ENCODE data around the gene TRO. TPM values are rescaled to one million over a fixed set of nuclear protein-coding genes. Genes with fewer than 3 reads are reported as not detected.

Gene TRO, protein sequence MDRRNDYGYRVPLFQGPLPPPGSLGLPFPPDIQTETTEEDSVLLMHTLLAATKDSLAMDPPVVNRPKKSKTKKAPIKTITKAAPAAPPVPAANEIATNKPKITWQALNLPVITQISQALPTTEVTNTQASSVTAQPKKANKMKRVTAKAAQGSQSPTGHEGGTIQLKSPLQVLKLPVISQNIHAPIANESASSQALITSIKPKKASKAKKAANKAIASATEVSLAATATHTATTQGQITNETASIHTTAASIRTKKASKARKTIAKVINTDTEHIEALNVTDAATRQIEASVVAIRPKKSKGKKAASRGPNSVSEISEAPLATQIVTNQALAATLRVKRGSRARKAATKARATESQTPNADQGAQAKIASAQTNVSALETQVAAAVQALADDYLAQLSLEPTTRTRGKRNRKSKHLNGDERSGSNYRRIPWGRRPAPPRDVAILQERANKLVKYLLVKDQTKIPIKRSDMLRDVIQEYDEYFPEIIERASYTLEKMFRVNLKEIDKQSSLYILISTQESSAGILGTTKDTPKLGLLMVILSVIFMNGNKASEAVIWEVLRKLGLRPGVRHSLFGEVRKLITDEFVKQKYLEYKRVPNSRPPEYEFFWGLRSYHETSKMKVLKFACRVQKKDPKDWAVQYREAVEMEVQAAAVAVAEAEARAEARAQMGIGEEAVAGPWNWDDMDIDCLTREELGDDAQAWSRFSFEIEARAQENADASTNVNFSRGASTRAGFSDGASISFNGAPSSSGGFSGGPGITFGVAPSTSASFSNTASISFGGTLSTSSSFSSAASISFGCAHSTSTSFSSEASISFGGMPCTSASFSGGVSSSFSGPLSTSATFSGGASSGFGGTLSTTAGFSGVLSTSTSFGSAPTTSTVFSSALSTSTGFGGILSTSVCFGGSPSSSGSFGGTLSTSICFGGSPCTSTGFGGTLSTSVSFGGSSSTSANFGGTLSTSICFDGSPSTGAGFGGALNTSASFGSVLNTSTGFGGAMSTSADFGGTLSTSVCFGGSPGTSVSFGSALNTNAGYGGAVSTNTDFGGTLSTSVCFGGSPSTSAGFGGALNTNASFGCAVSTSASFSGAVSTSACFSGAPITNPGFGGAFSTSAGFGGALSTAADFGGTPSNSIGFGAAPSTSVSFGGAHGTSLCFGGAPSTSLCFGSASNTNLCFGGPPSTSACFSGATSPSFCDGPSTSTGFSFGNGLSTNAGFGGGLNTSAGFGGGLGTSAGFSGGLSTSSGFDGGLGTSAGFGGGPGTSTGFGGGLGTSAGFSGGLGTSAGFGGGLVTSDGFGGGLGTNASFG (N-terminal part only)
- total RNA-seq (2014; rRNA removed; shearing (Covaris generic)), result 10.6 and 18.7 TPM in 2 replicates

DNA sequence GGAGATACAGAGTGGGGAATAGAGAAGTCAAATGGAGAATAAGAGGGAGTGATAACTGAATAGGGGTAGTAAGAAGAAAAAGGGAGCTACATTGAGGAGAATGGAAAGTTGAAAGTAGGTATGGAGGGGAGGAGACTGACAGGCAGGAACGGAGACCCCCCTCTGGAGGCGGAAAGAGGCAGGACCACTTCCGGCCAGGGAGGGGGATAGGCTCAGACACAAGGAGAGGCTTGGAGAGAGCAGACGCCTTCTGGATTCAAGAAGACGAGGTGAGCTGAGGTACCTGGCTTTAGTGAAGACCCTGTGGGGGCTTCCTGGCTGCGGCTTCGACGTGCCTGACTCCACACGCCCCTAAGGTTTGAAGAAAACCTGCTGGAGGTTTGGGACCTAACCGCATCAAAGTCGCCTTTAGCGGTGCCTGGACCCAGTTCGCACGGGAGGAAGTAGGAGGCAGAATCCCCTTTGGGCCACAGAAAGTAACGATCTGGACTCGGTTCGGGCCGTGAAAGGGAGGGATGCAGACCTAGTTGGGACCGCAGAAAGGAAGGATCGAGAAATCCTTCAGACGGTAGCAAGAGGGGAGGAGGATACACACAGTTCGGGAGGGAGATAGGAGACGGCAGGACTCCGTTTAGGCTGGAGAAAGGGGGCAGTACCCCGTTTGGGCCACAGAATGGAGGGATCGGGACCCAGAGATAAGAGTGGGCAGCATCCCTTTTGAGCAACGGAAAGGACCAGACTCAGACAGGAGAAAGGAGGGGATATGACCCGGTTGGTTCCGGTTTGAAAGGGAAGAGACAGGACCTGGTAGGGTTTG lies at the start of gene TRO:
Gene TRO (plus strand): TSS at position 215 of the 817 bp plus-strand sequence. CDS start 1,423 bp downstream, outside the sequence.
- DNase-seq (ENCODE audit: low read depth), result peak; percentile 8

DNA sequence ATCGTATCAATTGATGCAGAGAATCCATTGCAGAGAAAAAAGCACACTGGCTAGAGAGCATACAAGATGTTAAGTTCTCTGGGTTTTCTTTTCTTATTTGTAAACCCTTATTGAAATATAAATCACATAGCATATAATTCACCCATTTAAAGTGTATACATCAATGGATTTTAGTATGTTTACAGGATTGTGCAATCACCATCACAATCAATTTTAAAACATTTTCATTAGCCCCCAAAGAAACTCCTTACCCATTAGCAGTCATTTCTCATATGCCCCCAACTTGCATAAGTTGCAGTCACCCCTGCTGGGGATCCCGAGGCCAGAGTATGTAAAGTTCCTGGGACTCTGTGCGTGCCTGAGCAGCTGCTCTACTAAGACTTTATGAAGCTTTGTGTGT lies 34.9 kb upstream of the TRO start:
- DNase-seq (ENCODE audit: low read depth), result no peak

DNA sequence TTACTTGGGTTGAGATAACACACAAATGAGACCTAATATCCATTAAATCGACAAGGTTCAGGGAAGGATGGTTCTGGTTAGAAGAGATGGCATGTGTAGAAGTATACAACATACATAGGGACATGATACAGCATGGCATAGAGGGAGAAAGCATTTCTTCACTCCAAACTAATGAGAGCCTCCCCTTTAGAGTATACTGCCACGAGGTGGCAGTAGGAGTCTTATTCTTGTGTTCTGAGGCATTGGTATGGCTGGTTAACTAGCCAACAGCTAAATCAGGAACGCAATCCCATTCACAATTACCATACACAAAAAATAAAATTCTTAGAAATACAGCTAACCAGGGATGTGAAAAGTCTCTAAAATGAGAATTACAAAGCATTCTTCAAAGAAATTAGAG lies 29.1 kb upstream of the TRO start:
- DNase-seq (ENCODE audit: low read depth), result peak; percentile 56

DNA sequence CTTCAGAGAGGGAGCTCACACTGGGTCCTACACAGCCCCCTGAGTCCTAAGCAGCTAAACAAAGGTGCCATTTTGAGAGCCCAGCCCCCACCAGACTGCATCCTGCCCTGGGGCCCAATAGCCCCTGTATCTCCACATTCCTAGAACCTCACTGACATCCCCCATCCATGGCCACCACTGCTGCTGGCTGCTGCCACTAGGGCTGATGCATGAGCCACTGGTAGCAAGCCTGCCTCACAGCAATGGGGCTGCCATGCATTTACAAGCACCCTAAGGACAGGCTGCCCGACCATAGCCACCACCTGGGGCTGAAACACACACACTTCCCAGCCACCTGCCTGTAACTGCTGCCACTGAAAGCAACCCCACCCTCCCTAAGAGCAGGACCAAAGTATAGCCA lies 26.5 kb upstream of the TRO start:
- no peak for DNase-seq (ENCODE audit: low read depth)

DNA sequence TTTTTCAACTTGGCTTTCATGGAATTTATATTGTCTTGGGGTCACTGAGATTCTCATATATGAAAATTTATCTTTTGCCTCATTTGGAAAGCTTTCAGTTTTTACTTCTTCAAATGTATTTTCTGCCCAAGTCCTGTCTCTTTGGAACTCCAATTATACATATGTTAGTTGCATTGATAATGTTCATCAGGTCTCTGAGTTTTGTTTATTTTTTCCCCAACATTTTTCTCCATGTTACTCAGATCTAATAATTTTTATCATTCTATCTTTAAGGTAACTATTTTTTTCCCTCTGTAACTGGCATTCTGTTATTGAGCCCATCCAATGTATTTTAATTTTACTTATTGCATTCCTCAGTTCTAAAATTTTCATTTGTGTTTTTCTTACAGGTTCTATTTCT lies 10.7 kb upstream of the TRO start:
- DNase-seq (ENCODE audit: low read depth), result no peak

DNA sequence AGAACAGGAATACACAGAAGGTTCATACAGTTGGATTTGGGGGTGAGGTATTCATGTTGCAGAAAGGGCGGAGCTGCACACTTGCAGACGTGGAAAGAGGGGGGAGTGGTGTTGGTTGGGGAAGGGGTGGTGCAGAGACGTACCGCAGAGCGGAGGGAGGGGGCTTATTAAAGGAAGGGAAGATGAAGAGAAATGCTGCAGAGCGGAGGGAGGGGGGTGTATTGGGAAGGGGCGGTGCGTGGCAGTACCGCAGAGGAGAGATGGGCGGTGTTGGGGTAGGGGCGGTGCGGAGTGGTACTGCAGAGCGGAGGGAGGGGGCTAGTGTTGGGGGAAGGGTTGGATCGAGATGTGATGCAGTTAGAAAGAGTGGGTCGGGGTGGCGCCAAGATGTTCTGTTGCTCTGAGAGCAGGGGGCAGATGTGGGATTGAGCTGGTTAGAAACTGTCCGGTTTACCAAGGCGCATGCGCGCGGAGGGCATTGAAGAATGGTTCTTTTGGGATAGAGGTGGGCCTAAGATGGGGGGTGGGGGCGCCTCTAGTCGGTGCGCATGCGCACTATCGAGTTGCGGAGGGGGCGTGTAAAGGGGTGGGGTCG lies 900 bp downstream of the TRO start:
- DNase-seq (ENCODE audit: low read depth), result peak; percentile 82

DNA sequence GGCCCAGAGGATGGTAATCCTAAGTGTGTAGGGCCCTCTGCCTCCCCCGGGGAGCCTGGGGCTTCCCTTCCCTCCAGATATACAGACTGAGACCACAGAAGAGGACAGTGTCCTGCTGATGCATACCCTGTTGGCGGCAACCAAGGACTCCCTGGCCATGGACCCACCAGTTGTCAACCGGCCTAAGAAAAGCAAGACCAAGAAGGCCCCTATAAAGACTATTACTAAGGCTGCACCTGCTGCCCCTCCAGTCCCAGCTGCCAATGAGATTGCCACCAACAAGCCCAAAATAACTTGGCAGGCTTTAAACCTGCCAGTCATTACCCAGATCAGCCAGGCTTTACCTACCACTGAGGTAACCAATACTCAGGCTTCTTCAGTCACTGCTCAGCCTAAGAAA lies 1.9 kb downstream of the TRO start:
- no peak for DNase-seq (ENCODE audit: low read depth)

DNA sequence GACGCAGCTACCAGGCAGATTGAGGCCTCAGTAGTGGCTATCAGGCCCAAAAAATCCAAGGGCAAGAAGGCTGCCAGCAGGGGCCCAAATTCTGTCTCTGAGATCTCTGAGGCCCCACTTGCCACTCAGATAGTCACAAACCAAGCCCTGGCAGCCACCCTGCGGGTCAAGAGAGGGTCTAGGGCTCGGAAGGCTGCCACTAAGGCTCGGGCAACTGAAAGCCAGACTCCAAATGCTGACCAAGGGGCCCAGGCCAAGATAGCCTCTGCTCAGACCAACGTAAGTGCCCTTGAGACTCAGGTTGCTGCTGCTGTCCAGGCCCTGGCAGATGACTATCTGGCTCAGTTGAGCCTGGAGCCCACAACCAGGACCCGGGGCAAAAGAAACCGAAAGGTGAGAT lies 2.8 kb downstream of the TRO start:
- no peak for DNase-seq (ENCODE audit: low read depth)

DNA sequence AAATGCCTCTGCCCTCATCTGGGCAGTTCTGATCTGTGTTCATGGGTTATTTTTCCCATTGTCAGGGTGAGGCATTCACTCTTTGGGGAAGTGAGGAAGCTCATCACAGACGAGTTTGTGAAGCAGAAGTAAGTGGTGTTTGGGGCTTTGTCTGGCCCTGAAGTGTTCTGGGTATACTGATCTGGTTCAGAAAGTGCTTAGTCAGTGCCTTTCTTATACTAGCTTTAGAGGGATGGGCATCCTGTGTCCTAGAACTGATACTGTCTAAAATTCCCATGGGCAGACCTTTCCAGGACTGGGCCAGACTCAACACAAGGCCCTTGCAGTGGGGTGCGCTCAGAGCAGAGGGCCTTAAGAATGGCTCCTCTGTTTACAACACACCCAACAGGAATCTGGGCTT lies 6.4 kb downstream of the TRO start:
- DNase-seq (ENCODE audit: low read depth), result no peak

DNA sequence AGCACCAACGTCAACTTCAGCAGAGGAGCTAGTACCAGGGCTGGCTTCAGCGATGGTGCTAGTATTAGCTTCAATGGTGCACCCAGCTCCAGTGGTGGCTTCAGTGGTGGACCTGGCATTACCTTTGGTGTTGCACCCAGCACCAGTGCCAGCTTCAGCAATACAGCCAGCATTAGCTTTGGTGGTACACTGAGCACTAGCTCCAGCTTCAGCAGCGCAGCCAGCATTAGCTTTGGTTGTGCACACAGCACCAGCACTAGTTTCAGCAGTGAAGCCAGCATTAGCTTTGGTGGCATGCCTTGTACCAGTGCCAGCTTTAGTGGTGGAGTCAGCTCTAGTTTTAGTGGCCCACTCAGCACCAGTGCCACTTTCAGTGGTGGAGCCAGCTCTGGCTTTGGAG lies 8.3 kb downstream of the TRO start:
- no peak for DNase-seq (ENCODE audit: low read depth)

DNA sequence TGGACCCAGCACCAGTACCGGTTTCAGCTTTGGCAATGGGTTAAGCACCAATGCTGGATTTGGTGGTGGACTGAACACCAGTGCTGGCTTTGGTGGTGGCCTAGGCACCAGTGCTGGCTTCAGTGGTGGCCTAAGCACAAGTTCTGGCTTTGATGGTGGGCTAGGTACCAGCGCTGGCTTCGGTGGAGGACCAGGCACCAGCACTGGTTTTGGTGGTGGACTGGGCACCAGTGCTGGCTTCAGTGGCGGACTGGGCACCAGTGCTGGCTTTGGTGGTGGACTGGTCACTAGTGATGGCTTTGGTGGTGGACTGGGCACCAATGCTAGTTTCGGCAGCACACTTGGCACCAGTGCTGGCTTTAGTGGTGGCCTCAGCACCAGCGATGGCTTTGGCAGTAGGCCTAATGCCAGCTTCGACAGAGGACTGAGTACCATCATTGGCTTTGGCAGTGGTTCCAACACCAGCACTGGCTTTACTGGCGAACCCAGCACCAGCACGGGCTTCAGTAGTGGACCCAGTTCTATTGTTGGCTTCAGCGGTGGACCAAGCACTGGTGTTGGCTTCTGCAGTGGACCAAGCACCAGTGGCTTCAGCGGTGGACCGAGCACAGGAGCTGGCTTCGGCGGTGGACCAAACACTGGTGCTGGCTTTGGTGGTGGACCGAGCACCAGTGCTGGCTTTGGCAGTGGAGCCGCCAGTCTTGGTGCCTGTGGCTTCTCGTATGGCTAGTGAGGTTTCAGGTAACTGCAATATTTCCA lies 9.8 kb downstream of the TRO start:
- DNase-seq (ENCODE audit: low read depth), result no peak

DNA sequence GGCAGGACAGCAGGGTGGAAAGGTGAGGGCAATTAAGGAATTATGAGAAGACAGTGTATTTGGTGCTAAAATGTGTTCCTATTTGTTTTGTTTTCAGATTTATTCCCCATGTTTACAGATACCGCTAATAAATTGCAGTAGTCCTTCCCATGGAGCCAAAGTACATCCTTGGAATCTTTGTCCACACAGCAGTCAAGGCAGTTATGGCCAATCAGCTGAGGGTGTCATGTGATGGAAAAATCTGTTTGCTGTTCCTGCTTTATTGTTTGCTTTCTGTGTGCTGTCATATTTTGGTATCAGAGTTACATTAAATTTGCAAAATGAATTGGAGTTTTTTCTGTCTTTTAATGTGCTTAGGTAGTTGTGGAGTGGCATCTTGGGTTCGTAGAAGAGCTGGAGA lies 10.5 kb downstream of the TRO start:
- no peak for DNase-seq (ENCODE audit: low read depth)

DNA sequence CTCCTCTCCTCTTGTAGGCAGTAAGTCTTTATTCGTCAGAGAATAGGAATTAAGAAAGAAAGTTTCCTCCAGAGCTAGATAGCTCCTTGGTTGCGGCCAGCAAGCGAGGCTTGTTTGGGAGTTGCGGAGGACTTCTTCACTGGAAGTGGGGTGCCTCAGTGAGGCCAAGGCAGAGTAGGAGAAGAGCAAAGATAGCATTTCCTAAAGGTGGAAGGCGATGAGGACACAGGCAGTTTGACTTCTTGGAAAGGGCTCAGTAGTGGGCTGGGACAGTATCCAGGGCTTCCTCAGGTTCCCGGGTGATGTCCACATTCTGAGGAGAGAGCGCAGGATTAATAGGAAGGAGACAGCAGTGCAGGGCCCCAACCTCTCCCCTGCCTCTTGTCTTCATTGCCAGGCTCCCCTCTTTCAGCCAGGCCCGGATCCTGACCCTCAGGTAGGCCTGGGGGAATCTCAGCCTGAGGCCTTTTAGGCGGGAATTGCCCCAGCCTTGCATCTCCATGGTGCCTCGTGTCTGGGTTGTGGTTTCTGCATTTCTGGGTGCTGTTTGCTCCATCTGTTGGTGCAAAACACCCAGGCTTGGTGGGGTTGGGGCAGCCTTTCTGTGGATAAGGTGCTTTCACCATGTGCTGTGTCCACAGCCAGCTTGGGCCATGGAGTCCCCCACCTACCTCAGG lies 12.7 kb downstream of the TRO start:
- DNase-seq (ENCODE audit: low read depth), result no peak

DNA sequence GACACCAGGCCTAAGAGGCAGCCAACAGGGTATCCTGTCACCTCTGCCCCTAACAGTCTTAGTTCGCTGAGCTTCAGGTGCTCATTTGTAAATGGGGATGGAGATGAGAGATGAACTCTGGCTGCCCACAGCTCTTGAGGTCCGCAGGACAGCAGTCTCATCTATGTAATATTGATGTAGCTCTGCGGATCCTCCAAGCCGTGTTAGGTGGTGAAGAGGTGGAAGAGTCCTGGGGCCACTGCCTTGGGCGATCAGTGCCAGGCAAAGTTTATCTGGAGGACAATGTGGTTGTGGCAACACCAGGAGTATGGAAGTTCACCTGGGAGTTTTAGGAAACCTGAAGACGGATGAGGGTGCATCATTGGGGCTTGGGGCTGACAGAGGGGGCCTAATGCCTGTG lies 13.4 kb downstream of the TRO start:
- no peak for DNase-seq (ENCODE audit: low read depth)

DNA sequence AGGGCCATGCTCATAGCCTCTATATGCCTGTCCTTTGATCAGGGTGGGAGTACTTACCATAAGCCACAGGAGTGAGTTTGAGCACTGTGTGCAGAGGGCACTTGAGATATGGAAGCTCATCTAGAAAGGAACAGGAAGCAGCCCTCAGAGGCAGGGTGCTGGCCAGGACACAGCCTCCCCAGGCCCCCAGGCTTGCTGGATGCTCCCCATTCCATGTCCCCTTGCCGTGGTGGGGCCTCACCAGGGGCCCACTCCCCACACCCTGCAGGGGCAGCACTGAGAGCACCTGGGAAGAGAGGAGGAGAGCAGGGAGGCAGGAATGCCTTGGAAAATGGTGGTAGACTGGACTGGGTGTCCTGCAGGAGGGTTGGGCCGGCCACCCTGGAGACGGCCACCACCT lies 14.3 kb downstream of the TRO start:
- no peak for DNase-seq (ENCODE audit: low read depth)

DNA sequence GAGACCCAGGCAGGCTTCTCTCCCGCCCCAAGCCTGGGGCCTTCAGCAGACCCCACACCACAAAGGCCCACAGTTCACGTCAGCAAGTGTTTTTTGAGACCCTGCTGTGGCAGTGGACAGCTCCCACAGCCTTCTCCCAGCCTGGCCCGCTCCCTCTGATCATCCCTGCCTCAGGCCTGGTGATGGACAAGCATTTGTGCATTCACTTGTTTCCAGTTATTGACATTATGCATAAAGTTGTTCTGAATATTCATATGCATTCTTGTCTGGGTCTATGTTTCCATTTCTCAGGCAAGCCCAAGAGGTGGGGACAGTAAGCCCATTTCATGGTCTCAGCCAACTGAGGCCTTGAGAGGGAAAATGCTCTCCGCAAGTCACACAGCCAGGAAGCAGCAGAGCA lies 14.7 kb downstream of the TRO start:
- no peak for DNase-seq (ENCODE audit: low read depth)

DNA sequence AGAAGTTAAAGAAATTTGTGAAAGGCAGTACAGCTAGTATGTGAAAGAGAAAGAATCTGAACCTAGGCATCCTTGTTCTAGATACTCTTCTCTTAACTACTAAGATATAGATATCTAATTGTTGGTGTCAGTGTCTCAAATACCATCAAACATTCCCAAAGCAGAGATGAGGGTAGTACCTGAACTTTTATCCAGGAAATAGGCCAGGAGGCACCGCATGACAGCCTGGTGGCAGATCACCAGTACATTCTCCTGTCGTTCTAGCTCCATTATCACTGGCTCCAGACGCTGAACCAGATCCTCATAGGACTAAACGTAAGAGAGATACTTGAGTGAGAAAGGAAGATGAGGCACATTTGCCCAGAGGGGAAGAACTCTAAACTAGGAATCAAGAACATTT lies 16.8 kb downstream of the TRO start:
- DNase-seq (ENCODE audit: low read depth), result no peak

DNA sequence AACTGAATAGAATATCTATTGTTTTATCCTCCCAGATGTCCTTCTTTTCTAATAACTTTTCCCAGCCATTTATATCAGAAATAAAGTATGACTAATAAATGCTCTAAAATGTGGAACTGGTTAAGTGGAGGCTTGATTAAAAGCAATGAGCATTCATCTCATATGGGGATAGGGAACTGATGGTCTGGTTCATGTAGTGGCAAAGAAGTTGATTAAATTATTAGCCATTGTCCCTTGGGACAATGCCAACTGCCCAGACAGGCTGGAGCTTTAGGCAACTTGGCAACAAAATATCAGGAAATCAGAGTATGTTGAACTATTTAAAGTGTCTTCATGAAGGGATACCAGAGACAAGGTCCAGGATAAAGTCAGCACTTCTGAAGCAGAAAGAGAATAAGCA lies 24.2 kb downstream of the TRO start:
- DNase-seq (ENCODE audit: low read depth), result no peak

DNA sequence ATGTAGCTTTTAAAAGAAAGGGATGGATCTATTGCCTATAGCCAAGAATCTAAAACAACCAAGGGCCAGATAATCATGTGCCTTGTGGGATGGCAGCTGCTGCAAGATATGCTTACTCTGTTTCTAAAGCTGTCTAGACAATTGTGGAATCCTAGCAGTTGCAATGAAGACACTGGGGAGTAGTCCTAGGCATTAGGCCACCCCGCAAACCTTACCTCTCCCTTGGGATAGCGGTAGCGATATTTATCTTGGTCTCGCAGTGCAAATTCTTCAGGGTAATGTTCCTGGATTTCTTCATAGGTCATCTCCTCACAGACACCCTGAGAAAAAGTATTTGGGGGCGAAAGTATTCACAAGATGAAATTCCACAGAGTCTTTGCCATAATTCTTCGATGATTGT lies 24.6 kb downstream of the TRO start:
- no peak for DNase-seq (ENCODE audit: low read depth)
